Erythroblast (primary cell): Measurements from ENCODE around the gene APBB2.

Source experiments
- GATA1 ChIP-seq: IDR thresholded peaks from 2 replicates; pipeline ENCODE4 v1.6.1; 2011; ENCODE audit warnings: low read depth, mild to moderate bottlenecking, control low read depth, low read length, moderate library complexity
- POLR2A ChIP-seq: IDR thresholded peaks from 2 replicates; pipeline ENCODE4 v1.6.1; 2011; ENCODE audit warnings: mild to moderate bottlenecking, low read length

DNA sequence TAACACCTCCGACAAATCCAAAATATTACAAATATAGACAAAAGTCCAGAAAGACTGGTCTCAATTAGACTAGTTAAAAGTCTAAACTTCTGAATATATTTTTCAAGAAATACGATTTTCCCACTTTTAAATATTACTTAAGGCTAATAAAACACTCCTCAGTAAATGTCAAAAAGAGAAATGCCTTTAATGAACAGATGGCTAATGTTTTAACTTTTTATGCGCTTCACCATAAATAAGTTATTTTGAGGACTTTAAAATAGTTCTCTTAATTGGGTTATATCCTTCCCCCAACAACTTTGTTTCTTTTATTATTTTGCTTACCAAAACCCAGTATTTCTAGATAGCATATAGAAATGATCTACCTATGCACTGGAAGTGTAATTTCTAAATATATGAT, 201.4 kb downstream of the APBB2 start:
- TF ChIP-seq POLR2A, result no peak
- TF ChIP-seq GATA1, result no peak
